ENCODE data around the gene MARF1.

Gene MARF1

GRCh38 chr16:15587152-15587825 lies 55.7 kb downstream of the MARF1 start:
- H3K36me3 ChIP-seq (ENCODE audit: control insufficient read depth, insufficient read depth, low read length): no peaks in the 10 kb centered on the region
- H3K4me3 ChIP-seq (replicated peaks; ENCODE audit: low read depth, low read length): no peak overlapping the region
- DNase-seq (ENCODE audit: extremely low read depth, insufficient read length): no peak
- no peaks in the 10 kb centered on the region for H3K27me3 ChIP-seq (replicated peaks; ENCODE audit: control insufficient read depth, insufficient read depth, low read length)
- no peak for TF ChIP-seq CTCF (IDR thresholded peaks at IDR 0.05; ENCODE audit: insufficient read depth, low read length, poor library complexity, severe bottlenecking)

DNA sequence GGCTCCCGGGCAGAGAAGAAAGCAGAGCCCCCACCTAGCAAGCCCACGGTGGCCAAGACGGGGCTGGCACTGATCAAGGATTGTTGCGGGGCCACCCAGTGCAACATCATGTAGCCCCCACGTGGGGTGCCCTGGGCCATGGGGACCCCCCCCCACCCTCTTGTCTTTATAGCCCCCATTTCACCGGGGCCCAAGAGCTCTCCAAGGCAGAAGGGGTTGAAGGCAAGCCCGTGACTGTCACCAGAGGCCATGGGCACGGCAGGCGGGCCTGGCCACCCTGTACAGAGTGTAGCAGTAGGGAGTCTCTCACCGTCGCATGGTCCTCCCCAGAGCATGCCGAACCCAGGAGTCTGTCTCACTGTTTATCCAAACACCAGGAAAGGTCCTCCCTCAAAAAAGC lies 56.2 kb downstream of the MARF1 start:
- no peak for DNase-seq (ENCODE audit: extremely low read depth, insufficient read length)
- no peak for TF ChIP-seq CTCF (IDR thresholded peaks at IDR 0.05; ENCODE audit: insufficient read depth, low read length, poor library complexity, severe bottlenecking)
- no peaks in the 10 kb centered on the region for H3K36me3 ChIP-seq (ENCODE audit: control insufficient read depth, insufficient read depth, low read length)

GRCh38 chr16:15585956-15586355 lies 57.0 kb downstream of the MARF1 start:
- Histone ChIP-seq H3K27me3 (replicated peaks; ENCODE audit: control insufficient read depth, insufficient read depth, low read length) (no peaks in the 10 kb centered on the region), H3K36me3 (ENCODE audit: control insufficient read depth, insufficient read depth, low read length) (no peaks in the 10 kb centered on the region), H3K4me3 (replicated peaks; ENCODE audit: low read depth, low read length) (no peak overlapping the region)
- no peak for DNase-seq (ENCODE audit: extremely low read depth, insufficient read length)
- TF ChIP-seq CTCF (IDR thresholded peaks at IDR 0.05; ENCODE audit: insufficient read depth, low read length, poor library complexity, severe bottlenecking): no peak

More for the DNA sequence above, 56.2 kb downstream of the MARF1 start:
- H3K4me3 ChIP-seq (replicated peaks; ENCODE audit: low read depth, low read length): no peak overlapping the region
- H3K27me3 ChIP-seq (replicated peaks; ENCODE audit: control insufficient read depth, insufficient read depth, low read length): no peaks in the 10 kb centered on the region

- Histone ChIP-seq H3K27me3 (replicated peaks; ENCODE audit: control insufficient read depth, insufficient read depth, low read length) (no peaks in the 10 kb centered on the region), H3K36me3 (ENCODE audit: control insufficient read depth, insufficient read depth, low read length) (no peaks in the 10 kb centered on the region), H3K4me3 (replicated peaks; ENCODE audit: low read depth, low read length) (no peak overlapping the region)
- no peak for TF ChIP-seq CTCF (IDR thresholded peaks at IDR 0.05; ENCODE audit: insufficient read depth, low read length, poor library complexity, severe bottlenecking)
- no peak for DNase-seq (ENCODE audit: extremely low read depth, insufficient read length)
These were observed 59.4 kb downstream of the MARF1 start for GRCh38 chr16:15583526-15583925.

DNA sequence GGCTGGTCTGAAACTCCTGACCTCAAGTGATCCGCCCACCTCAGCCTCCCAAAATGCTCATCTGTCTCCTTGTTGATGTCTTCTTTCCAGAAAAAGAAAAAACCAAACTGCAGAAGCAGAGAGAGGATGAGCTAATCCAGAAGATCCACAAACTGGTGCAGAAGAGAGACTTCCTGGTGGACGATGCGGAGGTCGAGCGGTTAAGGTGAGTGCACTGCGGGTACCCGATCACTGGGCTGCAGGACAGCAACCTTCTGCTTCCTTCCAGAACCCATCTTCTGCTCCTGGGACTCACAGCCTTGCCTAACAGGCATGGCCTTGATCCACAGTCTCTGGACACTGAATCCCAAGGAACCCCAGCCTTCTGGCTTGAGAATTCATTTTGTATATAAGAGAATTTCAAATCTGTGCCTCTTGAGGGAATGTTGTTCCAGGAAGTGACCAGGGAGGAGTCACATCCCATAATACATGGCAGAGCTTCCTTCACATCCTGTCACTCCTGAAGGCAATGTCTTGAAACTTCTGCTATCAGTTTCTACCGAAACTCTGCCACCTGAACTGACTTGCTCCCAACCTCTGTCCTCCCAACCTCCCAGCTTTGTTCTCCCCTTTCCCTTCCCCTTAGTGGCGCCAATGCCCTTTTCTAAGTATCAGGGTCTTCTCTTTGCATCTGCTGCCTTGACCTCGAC lies 61.7 kb downstream of the MARF1 start:
- no peaks in the 10 kb centered on the region for H3K36me3 ChIP-seq (ENCODE audit: control insufficient read depth, insufficient read depth, low read length)
- DNase-seq (ENCODE audit: extremely low read depth, insufficient read length): no peak
- no peak overlapping the region for H3K4me3 ChIP-seq (replicated peaks; ENCODE audit: low read depth, low read length)
- H3K27me3 ChIP-seq (replicated peaks; ENCODE audit: control insufficient read depth, insufficient read depth, low read length): no peaks in the 10 kb centered on the region
- no peak for TF ChIP-seq CTCF (IDR thresholded peaks at IDR 0.05; ENCODE audit: insufficient read depth, low read length, poor library complexity, severe bottlenecking)

All from GM06990 (cell line).